ENCODE measurements around the gene SERINC3. TPM values are rescaled to one million over a fixed set of nuclear protein-coding genes. Genes with fewer than 3 reads are reported as not detected.

SERINC3 gene
- total RNA-seq, 5 donors from 2014 or later (not counting 1 experiment from before 2014, with no cell fraction given), result 60.5 to 83.0 (median 78.4) TPM

DNA sequence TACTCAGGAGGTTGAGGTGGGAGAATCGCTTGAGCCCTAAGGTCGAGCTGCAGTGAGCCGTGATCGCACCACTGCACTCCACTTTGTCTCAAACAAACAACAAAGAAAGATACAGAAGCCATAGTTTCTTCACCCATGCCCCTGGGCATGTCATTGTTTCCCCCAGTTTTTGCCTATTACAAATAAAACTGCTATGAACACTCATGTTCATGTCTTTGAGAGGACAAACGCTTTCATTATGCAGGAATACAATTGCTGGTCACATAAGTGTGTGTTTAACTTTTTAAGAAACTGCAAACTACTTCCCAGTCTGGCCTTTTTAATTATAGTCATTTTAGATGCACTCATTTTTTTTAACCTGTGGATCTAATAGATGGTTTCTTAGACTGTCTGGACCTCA, 58.4 kb downstream of the SERINC3 start:
- H3K4me3 ChIP-seq (ENCODE audit: control insufficient read depth in 1 of 2, extremely low read depth in 1 of 2, low read length in 1 of 2), result no peak overlapping the region
- Mint-ChIP-seq H3K27ac (no peak overlapping the region), H3K4me3 (no peak overlapping the region), H3K9me3 (no peaks in the 10 kb centered on the region), H3K36me3 (no peaks in the 10 kb centered on the region), H3K27me3 (no peaks in the 10 kb centered on the region), H3K4me1 (no peaks in the 10 kb centered on the region)
- ChIA-PET CTCF (no interaction called here), POLR2A (no interaction called here)
- 90% methylated on average over 3 of the region's 5 CpGs for WGBS (ENCODE audit: insufficient coverage)
- no peaks in the 10 kb centered on the region for H3K36me3 ChIP-seq (ENCODE audit: control insufficient read depth in 2 of 2, extremely low read depth in 1 of 2, insufficient read depth in 1 of 2, low read length in 1 of 2)
- H3K27me3 ChIP-seq (replicated peaks in 1 of 2; ENCODE audit: control insufficient read depth in 2 of 2, extremely low read depth in 1 of 2, insufficient read depth in 2 of 2, low read length in 1 of 2), result peaks cover 0 to 11% of the 10 kb centered on the region in 2 experiments
- DNase-seq (no peak), ATAC-seq (replicated peaks in 1 of 4) (no peak)
- no peak overlapping the region for H3K27ac ChIP-seq (ENCODE audit: low read length)
- H3K9me3 ChIP-seq, result no peaks in the 10 kb centered on the region
- H3K4me1 ChIP-seq (ENCODE audit: control insufficient read depth in 1 of 2, extremely low read depth in 1 of 2, insufficient read depth in 2 of 2, low read length in 2 of 2), result no peaks in the 10 kb centered on the region

DNA sequence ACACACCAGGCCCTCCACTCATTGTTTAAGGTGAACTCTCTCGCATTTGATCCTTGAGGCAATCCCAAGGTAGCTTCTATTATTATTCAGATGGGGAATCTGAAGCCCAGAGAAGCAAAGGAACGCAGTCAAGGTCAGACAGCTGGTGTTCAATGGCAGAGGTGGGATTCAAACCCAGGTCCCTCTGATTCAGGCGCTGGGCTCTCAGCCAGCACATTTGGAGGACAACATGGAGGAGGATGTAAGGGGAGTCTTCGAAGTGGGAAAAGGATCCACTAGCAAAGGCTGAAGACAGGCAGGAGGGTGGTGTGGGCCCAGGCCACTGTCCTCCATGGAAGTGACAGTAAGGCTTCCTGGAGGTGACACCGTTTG, 60.1 kb downstream of the SERINC3 start:
- DNase-seq (no peak), ATAC-seq (replicated peaks in 1 of 4) (no peak)
- Mint-ChIP-seq H3K9me3 (no peaks in the 10 kb centered on the region), H3K4me3 (no peak overlapping the region), H3K4me1 (no peaks in the 10 kb centered on the region), H3K27me3 (no peaks in the 10 kb centered on the region), H3K36me3 (no peaks in the 10 kb centered on the region), H3K27ac (no peak overlapping the region)
- ChIA-PET CTCF (interaction anchor here in 1 of 2 donors (1.1 kb wide), 1 partner anchor 247 kb away, joined by 3 read pairs; no protein-coding TSS in a partner anchor), POLR2A (interaction anchor here in 1 of 2 donors (0.7 kb wide), 1 partner anchor 21 kb away, joined by 3 read pairs; no protein-coding TSS in a partner anchor)
- H3K36me3 ChIP-seq (ENCODE audit: control insufficient read depth in 2 of 2, extremely low read depth in 1 of 2, insufficient read depth in 1 of 2, low read length in 1 of 2), result no peaks in the 10 kb centered on the region
- H3K9me3 ChIP-seq, result no peaks in the 10 kb centered on the region
- WGBS (ENCODE audit: insufficient coverage), result 77% methylated on average over 3 of the region's 5 CpGs
- H3K27ac ChIP-seq (ENCODE audit: low read length), result no peak overlapping the region
- H3K4me1 ChIP-seq (ENCODE audit: control insufficient read depth in 1 of 2, extremely low read depth in 1 of 2, insufficient read depth in 2 of 2, low read length in 2 of 2), result no peaks in the 10 kb centered on the region
- no peak overlapping the region for H3K4me3 ChIP-seq (ENCODE audit: control insufficient read depth in 1 of 2, extremely low read depth in 1 of 2, low read length in 1 of 2)
- H3K27me3 ChIP-seq (replicated peaks in 1 of 2; ENCODE audit: control insufficient read depth in 2 of 2, extremely low read depth in 1 of 2, insufficient read depth in 2 of 2, low read length in 1 of 2), result peaks cover 0 to 10% of the 10 kb centered on the region in 2 experiments

DNA sequence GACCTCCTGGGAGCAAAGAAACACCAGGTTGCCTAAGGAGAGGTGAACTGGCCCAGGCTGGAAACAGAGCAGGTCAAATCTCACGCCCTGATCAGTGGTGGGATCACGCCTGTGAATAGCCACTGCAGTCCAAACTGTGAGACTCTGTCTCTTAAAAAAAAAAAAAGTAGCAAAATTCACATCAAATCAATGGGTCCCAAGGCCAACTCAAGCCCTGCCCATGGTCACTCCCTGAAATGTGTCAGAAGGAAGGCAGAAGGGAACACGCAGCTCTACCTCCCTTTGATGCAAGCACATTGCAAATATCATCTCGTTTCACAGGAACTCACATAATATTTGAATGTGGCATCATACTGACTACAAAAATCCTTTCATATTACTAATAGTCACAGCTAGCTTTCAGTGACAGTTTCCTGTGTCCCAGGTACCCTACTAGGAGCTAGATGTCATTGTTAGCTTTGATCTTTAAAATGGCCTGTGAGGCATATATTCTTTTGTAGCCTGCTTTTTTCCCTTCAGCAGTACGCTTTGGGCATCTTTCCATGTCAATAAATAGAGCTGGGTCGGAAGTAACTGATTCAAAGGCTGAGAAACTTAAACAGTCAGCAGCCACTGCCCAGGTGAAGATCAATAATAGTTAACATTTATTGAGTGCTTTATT, 60.6 kb downstream of the SERINC3 start:
- Histone ChIP-seq H3K4me1 (ENCODE audit: control insufficient read depth in 1 of 2, extremely low read depth in 1 of 2, insufficient read depth in 2 of 2, low read length in 2 of 2) (no peaks in the 10 kb centered on the region), H3K9me3 (no peaks in the 10 kb centered on the region), H3K27me3 (replicated peaks in 1 of 2; ENCODE audit: control insufficient read depth in 2 of 2, extremely low read depth in 1 of 2, insufficient read depth in 2 of 2, low read length in 1 of 2) (peaks cover 0 to 6% of the 10 kb centered on the region in 2 experiments), H3K27ac (ENCODE audit: low read length) (no peak overlapping the region), H3K4me3 (ENCODE audit: control insufficient read depth in 1 of 2, extremely low read depth in 1 of 2, low read length in 1 of 2) (no peak overlapping the region), H3K36me3 (ENCODE audit: control insufficient read depth in 2 of 2, extremely low read depth in 1 of 2, insufficient read depth in 1 of 2, low read length in 1 of 2) (no peaks in the 10 kb centered on the region)
- CTCF ChIA-PET, result interaction anchor here in 1 of 2 donors (0.7 to 1.1 kb wide), 2 partner anchors 246 to 247 kb away, joined by 3 read pairs; no protein-coding TSS in a partner anchor
- no peak overlapping the region for H3K4me3 Mint-ChIP-seq
- no peaks in the 10 kb centered on the region for H3K4me1 Mint-ChIP-seq
- no peak overlapping the region for H3K27ac Mint-ChIP-seq
- WGBS (ENCODE audit: insufficient coverage), result 79% methylated on average over 3 of the region's 6 CpGs
- no peaks in the 10 kb centered on the region for H3K27me3 Mint-ChIP-seq
- ATAC-seq (replicated peaks in 1 of 4) (no peak), DNase-seq (no peak)
- POLR2A ChIA-PET, result interaction anchor here in 1 of 2 donors (0.7 kb wide), 1 partner anchor 21 kb away, joined by 3 read pairs; no protein-coding TSS in a partner anchor
- no peaks in the 10 kb centered on the region for H3K36me3 Mint-ChIP-seq
- H3K9me3 Mint-ChIP-seq, result no peaks in the 10 kb centered on the region

DNA sequence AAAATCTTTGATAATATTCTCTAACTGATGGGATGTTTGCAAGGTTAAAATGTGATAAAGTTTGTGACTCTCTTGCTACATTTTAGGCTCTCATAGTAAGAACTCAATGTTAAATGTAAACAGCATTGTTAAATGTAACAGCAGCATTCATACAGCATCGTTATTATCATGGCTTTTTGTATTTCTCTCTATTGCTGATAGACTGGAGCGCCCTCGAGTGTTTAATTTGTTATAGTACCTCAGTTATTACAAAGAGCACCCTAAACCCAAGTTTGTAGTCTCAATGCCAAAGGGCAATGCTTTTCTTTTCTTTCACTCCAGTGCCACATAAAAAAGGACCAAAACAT, 61.1 kb downstream of the SERINC3 start:
- no peak overlapping the region for H3K27ac Mint-ChIP-seq

DNA sequence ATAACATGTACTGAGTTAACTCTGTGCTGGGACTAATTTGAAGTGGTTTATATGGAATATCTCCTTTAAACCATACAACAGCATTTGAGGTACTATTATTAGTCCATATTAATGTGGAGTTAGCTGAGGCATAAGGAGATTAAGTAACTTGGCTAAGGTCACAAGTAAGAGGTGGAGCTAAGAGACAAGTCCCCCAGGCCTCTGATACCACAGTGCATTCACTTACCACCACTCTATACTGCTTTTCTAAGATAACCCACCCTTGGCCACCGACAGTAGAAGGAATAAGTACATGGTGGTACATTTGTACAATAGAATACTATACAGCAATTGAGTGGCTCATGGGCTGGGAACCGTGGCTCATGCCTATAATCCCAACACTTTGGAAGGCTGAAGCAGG, 62.6 kb downstream of the SERINC3 start:
- whole genome bisulfite sequencing (ENCODE audit: insufficient coverage), result no CpG with 5 or more reads among the region's 2 CpGs
- H3K36me3 ChIP-seq (ENCODE audit: control insufficient read depth in 2 of 2, extremely low read depth in 1 of 2, insufficient read depth in 1 of 2, low read length in 1 of 2), result no peaks in the 10 kb centered on the region
- no peak overlapping the region for H3K4me3 Mint-ChIP-seq
- no peaks in the 10 kb centered on the region for H3K4me1 Mint-ChIP-seq
- H3K9me3 ChIP-seq, result no peaks in the 10 kb centered on the region
- DNase-seq (no peak), ATAC-seq (replicated peaks in 1 of 4) (no peak)
- no peak overlapping the region for H3K27ac ChIP-seq (ENCODE audit: low read length)
- ChIA-PET POLR2A (no interaction called here), CTCF (interaction anchor here (0.6 to 1.3 kb wide), 3 partner anchors 147 to 243 kb away, joined by 4 to 5 read pairs (median 4); no protein-coding TSS in a partner anchor)
- H3K27ac Mint-ChIP-seq, result no peak overlapping the region
- H3K9me3 Mint-ChIP-seq, result no peaks in the 10 kb centered on the region
- no peak overlapping the region for H3K4me3 ChIP-seq (ENCODE audit: control insufficient read depth in 1 of 2, extremely low read depth in 1 of 2, low read length in 1 of 2)
- H3K36me3 Mint-ChIP-seq, result no peaks in the 10 kb centered on the region
- no peaks in the 10 kb centered on the region for H3K27me3 ChIP-seq (replicated peaks in 1 of 2; ENCODE audit: control insufficient read depth in 2 of 2, extremely low read depth in 1 of 2, insufficient read depth in 2 of 2, low read length in 1 of 2)
- no peaks in the 10 kb centered on the region for H3K4me1 ChIP-seq (ENCODE audit: control insufficient read depth in 1 of 2, extremely low read depth in 1 of 2, insufficient read depth in 2 of 2, low read length in 2 of 2)
- no peaks in the 10 kb centered on the region for H3K27me3 Mint-ChIP-seq

More for the DNA sequence above, 61.1 kb downstream of the SERINC3 start:
- ChIA-PET CTCF (interaction anchor here in 1 of 2 donors (0.7 kb wide), 1 partner anchor 246 kb away, joined by 3 read pairs; no protein-coding TSS in a partner anchor), POLR2A (no interaction called here)
- Histone ChIP-seq H3K4me3 (ENCODE audit: control insufficient read depth in 1 of 2, extremely low read depth in 1 of 2, low read length in 1 of 2) (no peak overlapping the region), H3K9me3 (no peaks in the 10 kb centered on the region), H3K4me1 (ENCODE audit: control insufficient read depth in 1 of 2, extremely low read depth in 1 of 2, insufficient read depth in 2 of 2, low read length in 2 of 2) (no peaks in the 10 kb centered on the region), H3K27me3 (replicated peaks in 1 of 2; ENCODE audit: control insufficient read depth in 2 of 2, extremely low read depth in 1 of 2, insufficient read depth in 2 of 2, low read length in 1 of 2) (peaks cover 0 to 1% of the 10 kb centered on the region in 2 experiments), H3K36me3 (ENCODE audit: control insufficient read depth in 2 of 2, extremely low read depth in 1 of 2, insufficient read depth in 1 of 2, low read length in 1 of 2) (no peaks in the 10 kb centered on the region), H3K27ac (ENCODE audit: low read length) (no peak overlapping the region)
- peak in 2 of 4 experiments; percentile 30 to 52 for ATAC-seq (replicated peaks in 1 of 4)
- Mint-ChIP-seq H3K9me3 (no peaks in the 10 kb centered on the region), H3K27me3 (no peaks in the 10 kb centered on the region), H3K4me1 (no peaks in the 10 kb centered on the region), H3K36me3 (no peaks in the 10 kb centered on the region), H3K4me3 (no peak overlapping the region)
- no CpG with 5 or more reads among the region's 3 CpGs for WGBS (ENCODE audit: insufficient coverage)
- peak in 1 of 35 experiments; percentile 40 for DNase-seq

DNA sequence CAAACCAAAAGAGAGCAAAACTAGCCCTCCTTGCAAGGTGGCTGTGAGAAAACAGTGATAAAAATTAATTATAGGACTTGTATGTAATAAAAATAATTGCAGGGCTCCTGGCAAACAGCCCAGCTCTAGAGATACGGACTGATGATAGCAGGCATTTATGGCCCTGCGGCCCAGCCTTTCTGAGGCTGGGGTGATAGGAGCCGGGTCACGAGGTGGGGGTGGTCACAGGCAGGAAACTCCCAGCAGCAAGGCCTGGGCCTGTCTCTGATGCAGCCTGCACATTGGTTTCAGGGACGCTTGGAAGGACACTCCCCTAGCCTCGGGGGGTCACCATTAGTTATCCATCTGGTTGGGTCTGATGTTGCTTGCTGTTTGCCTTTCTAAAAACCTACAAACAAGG, 64.9 kb downstream of the SERINC3 start:
- no peaks in the 10 kb centered on the region for H3K36me3 ChIP-seq (ENCODE audit: control insufficient read depth in 2 of 2, extremely low read depth in 1 of 2, insufficient read depth in 1 of 2, low read length in 1 of 2)
- H3K4me1 ChIP-seq (ENCODE audit: control insufficient read depth in 1 of 2, extremely low read depth in 1 of 2, insufficient read depth in 2 of 2, low read length in 2 of 2), result no peaks in the 10 kb centered on the region
- no peak overlapping the region for H3K4me3 ChIP-seq (ENCODE audit: control insufficient read depth in 1 of 2, extremely low read depth in 1 of 2, low read length in 1 of 2)
- Mint-ChIP-seq H3K4me3 (no peak overlapping the region), H3K27me3 (no peaks in the 10 kb centered on the region), H3K27ac (no peak overlapping the region), H3K9me3 (no peaks in the 10 kb centered on the region), H3K36me3 (no peaks in the 10 kb centered on the region), H3K4me1 (no peaks in the 10 kb centered on the region)
- ChIA-PET POLR2A (no interaction called here), CTCF (no interaction called here)
- WGBS (ENCODE audit: insufficient coverage), result 89% methylated on average over 4 of the region's 6 CpGs
- DNase-seq, result no peak
- ATAC-seq (replicated peaks in 1 of 4), result no peak
- peaks cover 0 to 7% of the 10 kb centered on the region in 2 experiments for H3K27me3 ChIP-seq (replicated peaks in 1 of 2; ENCODE audit: control insufficient read depth in 2 of 2, extremely low read depth in 1 of 2, insufficient read depth in 2 of 2, low read length in 1 of 2)
- H3K9me3 ChIP-seq, result no peaks in the 10 kb centered on the region
- no peak overlapping the region for H3K27ac ChIP-seq (ENCODE audit: low read length)

Data from T-cell (primary cell).